Smooth muscle cell of the pulmonary artery (primary cell): ENCODE measurements around the gene ACE2. TPM values are rescaled to one million over a fixed set of nuclear protein-coding genes. Genes with fewer than 3 reads are reported as not detected.

Experiments
- total RNA-seq: library from RNA; depleted of rRNA; stranded (reverse); fragments of >200 nt; gene quantifications from 2 replicates; pipeline ENCODE4 v1.2.3, GENCODE V29; 2014

Gene ACE2
- total RNA-seq = 0.20 and 0.23 TPM in 2 replicates

DNA sequence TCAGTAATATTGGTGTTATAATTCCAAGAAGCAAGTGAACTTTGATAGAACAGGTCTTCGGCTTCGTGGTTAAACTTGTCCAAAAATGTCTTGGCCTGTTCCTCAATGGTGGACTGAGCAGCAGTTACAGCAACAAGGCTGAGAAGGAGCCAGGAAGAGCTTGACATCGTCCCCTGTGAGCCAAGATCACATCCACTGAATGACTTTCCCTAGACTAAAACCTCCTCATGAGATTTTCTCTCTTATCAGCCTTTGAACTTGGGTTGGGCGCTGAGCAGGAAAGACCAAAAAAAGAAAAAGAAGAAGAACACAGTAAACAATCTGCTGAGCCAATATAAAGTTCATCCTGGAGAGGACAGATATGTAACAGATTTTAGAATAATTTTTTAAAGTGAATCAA, at the start of gene ACE2:
TSS of gene ACE2 (minus strand) at position 216 of the 400 bp plus-strand sequence. CDS start at position 167, 49 bp downstream.

Other genes with a start within 250 kb of the ACE2 start
- 0.26 TPM in 1 of 2 replicates, not detected in the other for gene VEGFD, start 216.5 kb downstream of the ACE2 start, total RNA-seq
- 14.0 and 14.1 TPM in 2 replicates for gene PIR, start 107.6 kb downstream of the ACE2 start, total RNA-seq
- 0.33 and 0.76 TPM in 2 replicates for gene BMX, start 100.2 kb downstream of the ACE2 start, total RNA-seq
- 0.13 and 0.36 TPM in 2 replicates for gene CLTRN, start 63.8 kb upstream of the ACE2 start, total RNA-seq
- 12.1 TPM in 2 replicates for gene CA5B, start 137.3 kb upstream of the ACE2 start, total RNA-seq
- 2.6 and 2.7 TPM in 2 replicates for gene ZRSR2, start 189.5 kb upstream of the ACE2 start, total RNA-seq